H1 (cell line): ENCODE data around the gene BEST1. TPM values are rescaled to one million over a fixed set of nuclear protein-coding genes. Genes with fewer than 3 reads are reported as not detected.

Experiments
- CTCF ChIA-PET: fragments of 300-600 bp; sonication (Branson Sonifier 250); formaldehyde crosslinking; loops from one replicate; lab custom pipeline; 2021; ENCODE audit not compliant: partially characterized antibody; lab: Charles Lee
- POLR2A ChIA-PET: fragments of 300-600 bp; sonication (Branson Sonifier 250); formaldehyde crosslinking; loops from one replicate; lab custom pipeline; 2021; ENCODE audit warnings: inconsistent platforms; ENCODE audit not compliant: partially characterized antibody; lab: Charles Lee
- DNase-seq, 2 experiments: peaks; one replicate each; pipeline versions ENCODE4 v3.0.0 to v3.0.0-alpha.2; 2010 to 2022; ENCODE audit warnings: low spot score in 2 of 2, low read depth in 1 of 2, mixed read lengths in 1 of 2
- FAIRE-seq: peaks from 2 replicates; lab custom pipeline; 2011; peaks lifted over from hg19 to GRCh38; lab: Jason Lieb, UNC
- H2AFZ ChIP-seq: 2 replicates; pipeline ENCODE4 v1.8.1; 2012; ENCODE audit warnings: low read length, inconsistent platforms
- H2AK5ac ChIP-seq: 2 replicates; pipeline ENCODE4 v1.6.1; 2013; ENCODE audit warnings: low read depth, low read length
- H2BK120ac ChIP-seq: replicated peaks from 2 replicates; pipeline ENCODE3; 2013; ENCODE audit warnings: low read depth, low read length, inconsistent platforms
- H2BK12ac ChIP-seq: 2 replicates; pipeline ENCODE4 v1.6.1; 2013; ENCODE audit warnings: low read depth, low read length
- H2BK15ac ChIP-seq: 2 replicates; pipeline ENCODE4 v1.6.1; 2013; ENCODE audit warnings: low read length
- H2BK20ac ChIP-seq: 2 replicates; pipeline ENCODE4 v1.6.1; 2013; ENCODE audit warnings: low read length
- H2BK5ac ChIP-seq: 2 replicates; pipeline ENCODE4 v1.6.1; 2013; ENCODE audit warnings: low read depth, low read length
- H3K14ac ChIP-seq: 2 replicates; pipeline ENCODE4 v1.6.1; 2013; ENCODE audit warnings: inconsistent platforms; ENCODE audit not compliant: insufficient read length
- H3K18ac ChIP-seq: 2 replicates; pipeline ENCODE4 v1.6.1; 2013; ENCODE audit warnings: low read length; ENCODE audit errors: extremely low read depth
- H3K23ac ChIP-seq: 2 replicates; pipeline ENCODE4 v1.6.1; 2013; ENCODE audit warnings: inconsistent platforms; ENCODE audit not compliant: insufficient read length
- H3K23me2 ChIP-seq: 2 replicates; pipeline ENCODE4 v1.6.1; 2013; ENCODE audit warnings: low read depth, low read length
- H3K27ac ChIP-seq: 2 replicates; pipeline ENCODE4 v1.6.1; 2011; ENCODE audit warnings: low read depth, low read length, inconsistent platforms
- H3K27me3 ChIP-seq, 4 experiments: replicated peaks in 1 of 4; 1 replicate in 1 of 4; 2 replicates in 3 of 4; pipeline versions ENCODE4 v1.6.1 to v1.8.1; 2011 to 2013; ENCODE audit warnings: low read length in 3 of 4, mild to moderate bottlenecking in 3 of 4, inconsistent platforms in 2 of 4, mixed read lengths in 2 of 4, moderate library complexity in 1 of 4; ENCODE audit not compliant: control insufficient read depth in 3 of 4, insufficient read depth in 3 of 4; ENCODE audit errors: extremely low read depth in 1 of 4
- H3K36me3 ChIP-seq, 4 experiments: 2 replicates each; pipeline versions ENCODE4 v1.6.1 to v1.8.1; 2011 to 2013; ENCODE audit warnings: mild to moderate bottlenecking in 4 of 4, low read length in 3 of 4, moderate library complexity in 2 of 4, control low read depth in 1 of 4, inconsistent platforms in 1 of 4; ENCODE audit not compliant: insufficient read depth in 4 of 4, control insufficient read depth in 2 of 4
- H3K4ac ChIP-seq: replicated peaks from 2 replicates; pipeline ENCODE3; 2013; ENCODE audit warnings: low read length, low read depth, mixed read lengths, inconsistent platforms; ENCODE audit not compliant: insufficient read length
- H3K4me1 ChIP-seq, 4 experiments: replicated peaks in 1 of 4; 1 replicate in 1 of 4; 2 replicates in 3 of 4; pipeline versions ENCODE4 v1.6.1 to v1.8.1; 2011 to 2013; ENCODE audit warnings: low read length in 3 of 4, inconsistent platforms in 2 of 4, mixed read lengths in 1 of 4; ENCODE audit not compliant: insufficient read depth in 4 of 4, control insufficient read depth in 3 of 4
- H3K4me2 ChIP-seq, 2 experiments: 2 replicates each; pipeline versions ENCODE4 v1.6.1 to v1.8.1; 2011 to 2013; ENCODE audit warnings: low read depth in 2 of 2, low read length in 2 of 2, control low read depth in 1 of 2, inconsistent platforms in 1 of 2, mild to moderate bottlenecking in 1 of 2; ENCODE audit not compliant: insufficient read depth in 1 of 2
- H3K4me3 ChIP-seq, 4 experiments: fragments of 200-600, 300-600 bp in 1 of 4; sonication (generic), shearing (Covaris generic), sonication (Bioruptor Twin) in 1 of 4; 2 replicates each; pipeline versions ENCODE4 v1.5.1 to v1.8.1; 2011 to 2016; ENCODE audit warnings: low read length in 4 of 4, low read depth in 3 of 4, control low read depth in 2 of 4, inconsistent platforms in 2 of 4, mild to moderate bottlenecking in 2 of 4, mixed read lengths in 1 of 4, moderate library complexity in 1 of 4; ENCODE audit not compliant: insufficient read depth in 2 of 4; ENCODE audit errors: extremely low read depth in 1 of 4
- H3K56ac ChIP-seq: replicated peaks from 2 replicates; pipeline ENCODE3; 2013; ENCODE audit warnings: low read depth, mild to moderate bottlenecking, mixed read lengths, low read length, inconsistent platforms; ENCODE audit not compliant: insufficient read length
- H3K79me1 ChIP-seq: 2 replicates; pipeline ENCODE4 v1.6.1; 2013; ENCODE audit warnings: low read depth, low read length, control low read depth
- H3K79me2 ChIP-seq, 2 experiments: 2 replicates each; pipeline versions ENCODE4 v1.6.1 to v1.8.1; 2012 to 2013; ENCODE audit warnings: low read length in 2 of 2, mild to moderate bottlenecking in 2 of 2, inconsistent platforms in 1 of 2; ENCODE audit not compliant: insufficient read depth in 2 of 2, control insufficient read depth in 1 of 2
- H3K9ac ChIP-seq, 4 experiments: replicated peaks in 1 of 4; 1 replicate in 1 of 4; 2 replicates in 3 of 4; pipeline versions ENCODE4 v1.6.1 to v1.8.1; 2011 to 2013; ENCODE audit warnings: low read depth in 3 of 4, low read length in 3 of 4, control low read depth in 2 of 4, mild to moderate bottlenecking in 2 of 4, moderate library complexity in 2 of 4, inconsistent platforms in 1 of 4; ENCODE audit errors: extremely low read depth in 1 of 4
- H3K9me3 ChIP-seq, 2 experiments: 2 replicates each; pipeline versions ENCODE4 v1.6.1 to v1.8.1; 2012 to 2013; ENCODE audit warnings: mild to moderate bottlenecking in 2 of 2, moderate library complexity in 2 of 2, control low read depth in 1 of 2, inconsistent platforms in 1 of 2, low read depth in 1 of 2, low read length in 1 of 2, mixed read lengths in 1 of 2; ENCODE audit not compliant: insufficient read depth in 2 of 2
- H4K20me1 ChIP-seq, 2 experiments: replicated peaks in 1 of 2; 2 replicates each; pipeline versions ENCODE3 to v1.8.1; 2011 to 2013; ENCODE audit warnings: inconsistent platforms in 2 of 2, low read length in 2 of 2, mild to moderate bottlenecking in 1 of 2; ENCODE audit not compliant: insufficient read depth in 2 of 2, control insufficient read depth in 1 of 2
- H4K5ac ChIP-seq: 2 replicates; pipeline ENCODE4 v1.6.1; 2013; ENCODE audit warnings: low read length, low read depth, mixed read lengths, inconsistent platforms; ENCODE audit not compliant: insufficient read length
- H4K8ac ChIP-seq: 2 replicates; pipeline ENCODE4 v1.8.0; 2013; ENCODE audit warnings: mild to moderate bottlenecking, moderate library complexity, low read length, inconsistent platforms; ENCODE audit not compliant: insufficient read depth; ENCODE audit errors: extremely low read depth
- H4K91ac ChIP-seq: replicated peaks from 2 replicates; pipeline ENCODE3; 2013; ENCODE audit warnings: low read length, mixed read lengths, inconsistent platforms; ENCODE audit not compliant: insufficient read length
- CEBPB ChIP-seq: IDR thresholded peaks from 2 replicates; pipeline ENCODE4 v1.6.1; 2012; ENCODE audit warnings: low read depth, low read length
- SIRT6 ChIP-seq: IDR thresholded peaks from one replicate; pipeline ENCODE4 v1.7.1; 2012; ENCODE audit warnings: low read length, inconsistent platforms
- SRF ChIP-seq: IDR thresholded peaks from 2 replicates; pipeline ENCODE4 v1.6.1; 2011; ENCODE audit warnings: mild to moderate bottlenecking, low read depth, low read length, moderate library complexity
- TAF1 ChIP-seq: IDR thresholded peaks from 2 replicates; pipeline ENCODE4 v1.6.1; 2011; ENCODE audit warnings: mild to moderate bottlenecking, low read depth, low read length
- WGBS, 2 experiments: shearing (Covaris generic) in 1 of 2; methylation state at CpG; one replicate each; pipeline versions ENCODE4 v1.1.6 to v1.1.7; 2013 to 2015; ENCODE audit warnings: low lambda C conversion rate in 2 of 2, mixed read lengths in 2 of 2, inconsistent platforms in 1 of 2, low coverage in 1 of 2, missing lambda C conversion rate in 1 of 2; ENCODE audit not compliant: insufficient replicate concordance in 2 of 2, insufficient coverage in 1 of 2, insufficient read length in 1 of 2; ENCODE audit errors: extremely low coverage in 1 of 2, missing lambda C conversion rate in 1 of 2; 5-methylcytosine and 5-hydroxymethylcytosine counted together
- polyA plus RNA-seq, 7 experiments: library from polyadenylated mRNA; depleted of rRNA in 3 of 7; stranded (reverse) in 5 of 7; unstranded in 2 of 7; fragments of >200 nt in 5 of 7; fragments of 200-250 nt in 2 of 7; gene quantifications; 1 replicate in 5 of 7; 2 replicates in 1 of 7; 4 replicates in 1 of 7; pipeline versions ENCODE4 v1.2.1 to v1.2.3, GENCODE V29; 2011 to 2013; ENCODE audit warnings: missing spikeins in 2 of 7, mixed read lengths in 2 of 7
- total RNA-seq: library from RNA; stranded (reverse); fragmentation: NEBNext Ultra II Directional; extraction: Animal tissue kit (Norgen Biotek cat#: 25700); gene quantifications from 2 replicates; pipeline ENCODE4 v1.2.1, GENCODE V29; 2021

Gene BEST1
- total and polyA plus RNA-seq, 2 of the 8 experiments (the other 6 are each of a cell fraction or from before 2014, with no cell fraction given) = 0.22 to 0.62 TPM

DNA sequence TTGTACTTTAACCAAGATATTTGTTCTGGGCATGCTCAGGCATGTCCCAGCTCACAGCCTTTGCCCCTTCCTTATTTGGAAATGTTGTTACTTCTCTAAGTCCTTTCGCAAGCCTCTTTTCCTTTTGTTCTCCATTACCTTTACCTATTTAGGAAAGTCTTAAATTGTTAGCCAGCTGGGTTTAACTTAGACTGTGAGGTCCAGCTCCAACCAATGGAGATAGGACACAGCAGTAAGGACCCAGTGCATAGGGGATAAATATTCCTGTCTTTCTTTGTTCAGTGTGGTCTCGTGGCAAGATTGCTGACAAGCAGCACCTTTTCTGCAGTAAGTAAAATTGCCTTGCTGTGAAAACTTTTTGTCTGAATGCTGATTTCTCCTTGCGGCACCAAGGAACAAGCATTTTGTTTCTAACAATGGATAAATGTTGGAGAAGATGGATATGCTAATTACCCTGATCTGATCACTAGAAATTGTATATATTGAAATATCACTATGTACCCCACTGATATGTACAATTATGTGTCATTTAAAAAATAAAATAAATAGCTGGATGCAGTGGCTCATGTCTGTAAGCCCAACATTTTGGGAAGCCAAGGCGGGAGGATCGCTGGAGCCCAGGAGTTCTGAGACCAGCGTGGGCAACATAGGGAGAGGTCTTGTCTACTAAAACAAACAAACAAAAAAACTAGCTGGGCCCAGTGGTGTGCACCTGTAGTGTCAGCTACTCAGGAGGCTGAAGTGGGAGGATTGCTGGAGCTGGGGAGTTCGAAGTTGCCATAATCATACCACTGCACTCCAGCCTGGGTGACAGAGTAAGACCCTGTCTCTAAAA, 49.2 kb downstream of the BEST1 start:
- H3K79me1 ChIP-seq = no peaks in the 10 kb centered on the region
- H2BK15ac ChIP-seq = no peak overlapping the region
- H3K9me3 ChIP-seq = no peaks in the 10 kb centered on the region
- H3K23me2 ChIP-seq = no peaks in the 10 kb centered on the region; the same call in 1 of the 2 replicates
- no peak overlapping the region for H2AFZ ChIP-seq
- no peak for TF ChIP-seq SIRT6
- TF ChIP-seq TAF1 = peak; percentile 41; the same call in 1 of the 2 replicates
- peak; percentile 55; the same call in 1 of the 2 replicates for TF ChIP-seq CEBPB
- TF ChIP-seq SRF = peak; percentile 92
- peak overlapping the region; percentile 92 for H3K27ac ChIP-seq
- no peak overlapping the region for H4K8ac ChIP-seq
- ChIA-PET POLR2A (interaction anchor here (0.8 to 4.5 kb wide), 13 partner anchors 16 to 40 kb away, joined by 3 to 19 read pairs (median 4); partner anchors contain the start of gene FTH1), CTCF (interaction anchor here (0.8 to 2.1 kb wide), 7 partner anchors 13 to 109 kb away, joined by 3 to 6 read pairs (median 4); no protein-coding TSS in a partner anchor)
- H3K79me2 ChIP-seq = no peaks in the 10 kb centered on the region
- H4K5ac ChIP-seq = no peak overlapping the region
- peak overlapping the region; percentile 64 for H3K18ac ChIP-seq
- no peaks in the 10 kb centered on the region for H4K20me1 ChIP-seq
- no peak for FAIRE-seq
- peak overlapping the region; percentile 74 for H4K91ac ChIP-seq
- H2AK5ac ChIP-seq = peak overlapping the region; percentile 90
- H3K4me2 ChIP-seq = peak overlapping the region in 1 of 2 experiments; percentile 15; a peak in 1 of 4 replicates
- no peak overlapping the region for H3K4ac ChIP-seq
- H3K23ac ChIP-seq = no peak overlapping the region
- peak overlapping the region; percentile 6 for H2BK120ac ChIP-seq
- H2BK12ac ChIP-seq = peak overlapping the region; percentile 96; the same call in 1 of the 2 replicates
- peaks cover 0 to 19% (median 6%) of the 10 kb centered on the region in 4 experiments; a peak in 6 of 7 replicates for H3K4me1 ChIP-seq
- H2BK5ac ChIP-seq = peak overlapping the region; percentile 95; the same call in 1 of the 2 replicates
- H3K14ac ChIP-seq = no peak overlapping the region
- peak overlapping the region; percentile 95; the same call in 1 of the 2 replicates for H2BK20ac ChIP-seq
- WGBS, 2 experiments = 74% methylated on average over 7 of the region's 7 CpGs; no CpG with 5 or more reads in 1 of the 2 experiments
- H3K36me3 ChIP-seq = no peaks in the 10 kb centered on the region
- DNase-seq = no peak
- no peaks in the 10 kb centered on the region for H3K27me3 ChIP-seq
- peak overlapping the region in 1 of 4 experiments; percentile 22; a peak in 2 of 8 replicates for H3K4me3 ChIP-seq
- peak overlapping the region in 2 of 4 experiments; percentile 15 to 31; a peak in 3 of 7 replicates for H3K9ac ChIP-seq
- H3K56ac ChIP-seq = no peak overlapping the region
